Measurements from ENCODE around the gene MGAT3.

DNA sequence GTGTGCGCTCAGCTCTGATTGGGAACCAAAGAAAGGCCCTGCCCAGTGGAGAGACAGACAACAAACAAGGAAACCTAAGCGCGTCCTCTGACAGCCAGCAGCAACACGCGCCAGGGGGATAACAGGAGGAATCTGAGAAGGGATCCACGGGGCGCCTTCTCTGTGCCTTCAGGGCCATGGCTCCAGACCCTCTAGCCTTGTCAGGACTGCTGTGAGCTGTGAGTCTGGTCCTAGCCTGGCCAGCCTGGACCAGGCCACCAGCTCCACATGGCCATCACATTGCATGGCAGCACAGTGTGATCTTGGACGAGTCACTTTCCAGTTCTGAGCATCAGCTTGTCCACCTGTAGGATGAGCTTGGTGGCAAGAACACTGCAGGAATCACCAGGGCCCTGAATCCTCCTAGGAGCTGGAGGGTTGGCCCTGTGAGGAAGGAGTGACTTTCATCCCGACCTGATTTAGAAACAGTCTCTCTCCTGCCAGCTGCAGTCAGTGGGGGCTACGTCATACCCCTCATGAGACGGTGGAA, 11.8 kb upstream of the MGAT3 start:
- no peak for TF ChIP-seq EP300 (IDR thresholded peaks at IDR 0.05)
- TF ChIP-seq POLR2A (IDR thresholded peaks at IDR 0.05) = no peak
- TF ChIP-seq, protein P1, sequence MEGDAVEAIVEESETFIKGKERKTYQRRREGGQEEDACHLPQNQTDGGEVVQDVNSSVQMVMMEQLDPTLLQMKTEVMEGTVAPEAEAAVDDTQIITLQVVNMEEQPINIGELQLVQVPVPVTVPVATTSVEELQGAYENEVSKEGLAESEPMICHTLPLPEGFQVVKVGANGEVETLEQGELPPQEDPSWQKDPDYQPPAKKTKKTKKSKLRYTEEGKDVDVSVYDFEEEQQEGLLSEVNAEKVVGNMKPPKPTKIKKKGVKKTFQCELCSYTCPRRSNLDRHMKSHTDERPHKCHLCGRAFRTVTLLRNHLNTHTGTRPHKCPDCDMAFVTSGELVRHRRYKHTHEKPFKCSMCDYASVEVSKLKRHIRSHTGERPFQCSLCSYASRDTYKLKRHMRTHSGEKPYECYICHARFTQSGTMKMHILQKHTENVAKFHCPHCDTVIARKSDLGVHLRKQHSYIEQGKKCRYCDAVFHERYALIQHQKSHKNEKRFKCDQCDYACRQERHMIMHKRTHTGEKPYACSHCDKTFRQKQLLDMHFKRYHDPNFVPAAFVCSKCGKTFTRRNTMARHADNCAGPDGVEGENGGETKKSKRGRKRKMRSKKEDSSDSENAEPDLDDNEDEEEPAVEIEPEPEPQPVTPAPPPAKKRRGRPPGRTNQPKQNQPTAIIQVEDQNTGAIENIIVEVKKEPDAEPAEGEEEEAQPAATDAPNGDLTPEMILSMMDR (IDR thresholded peaks at IDR 0.05) = no peak
